Measurements from ENCODE around the gene ERBB4. TPM values are rescaled to one million over a fixed set of nuclear protein-coding genes. Genes with fewer than 3 reads are reported as not detected.

Gene ERBB4
- total RNA-seq, 3 donors from 2014 or later = 1.6 to 53.1 (median 18.4) TPM

- no peaks in the 10 kb centered on the region for H3K4me1 ChIP-seq
- H3K27ac ChIP-seq = no peak overlapping the region
- H3K4me3 ChIP-seq = no peak overlapping the region
- no peaks in the 10 kb centered on the region for H3K9me3 ChIP-seq
- no peak for TF ChIP-seq POLR2A (IDR thresholded peaks at IDR 0.05)
- no peak for TF ChIP-seq CTCF (IDR thresholded peaks at IDR 0.05)
- no peak for TF ChIP-seq POLR2AphosphoS5 (IDR thresholded peaks at IDR 0.05)
- H3K36me3 ChIP-seq = no peaks in the 10 kb centered on the region
- intact Hi-C loops (cut with DNase I; ENCODE audit: low total_unique reads) = no loop called here
- H3K27me3 ChIP-seq = no peaks in the 10 kb centered on the region
- DNase-seq (ENCODE audit: low spot score in 2 of 2) = no peak
Measured at GRCh38 chr2:211664321-211664720, 874.3 kb downstream of the ERBB4 start.

- no peak for TF ChIP-seq POLR2AphosphoS5 (IDR thresholded peaks at IDR 0.05)
- no peak for TF ChIP-seq CTCF (IDR thresholded peaks at IDR 0.05)
- TF ChIP-seq POLR2A (IDR thresholded peaks at IDR 0.05) = no peak
- intact Hi-C loops (cut with DNase I; ENCODE audit: low total_unique reads) = no loop called here
- no peaks in the 10 kb centered on the region for H3K4me1 ChIP-seq
- DNase-seq (ENCODE audit: low spot score in 2 of 2) = no peak
- no peaks in the 10 kb centered on the region for H3K27me3 ChIP-seq
- no peaks in the 10 kb centered on the region for H3K36me3 ChIP-seq
- H3K9me3 ChIP-seq = no peaks in the 10 kb centered on the region
- H3K4me3 ChIP-seq = no peak overlapping the region
- no peak overlapping the region for H3K27ac ChIP-seq
Measured at GRCh38 chr2:211654211-211654780, 884.3 kb downstream of the ERBB4 start.

- Histone ChIP-seq H3K36me3 (no peaks in the 10 kb centered on the region), H3K4me3 (no peak overlapping the region), H3K9me3 (no peaks in the 10 kb centered on the region), H3K27me3 (no peaks in the 10 kb centered on the region), H3K4me1 (no peaks in the 10 kb centered on the region), H3K27ac (no peak overlapping the region)
- intact Hi-C loops (cut with DNase I; ENCODE audit: low total_unique reads) = no loop called here
- no peak for DNase-seq (ENCODE audit: low spot score in 2 of 2)
- TF ChIP-seq CTCF (IDR thresholded peaks at IDR 0.05) (no peak), POLR2AphosphoS5 (IDR thresholded peaks at IDR 0.05) (no peak), POLR2A (IDR thresholded peaks at IDR 0.05) (no peak)
Measured at GRCh38 chr2:211652327-211652726, 886.3 kb downstream of the ERBB4 start.

GRCh38 chr2:211649331-211649730 lies 889.3 kb downstream of the ERBB4 start:
- no peak overlapping the region for H3K4me3 ChIP-seq
- H3K27me3 ChIP-seq = no peaks in the 10 kb centered on the region
- no peaks in the 10 kb centered on the region for H3K4me1 ChIP-seq
- H3K9me3 ChIP-seq = no peaks in the 10 kb centered on the region
- intact Hi-C loops (cut with DNase I; ENCODE audit: low total_unique reads) = no loop called here
- TF ChIP-seq POLR2AphosphoS5 (IDR thresholded peaks at IDR 0.05) = no peak
- no peak for TF ChIP-seq CTCF (IDR thresholded peaks at IDR 0.05)
- TF ChIP-seq POLR2A (IDR thresholded peaks at IDR 0.05) = no peak
- H3K27ac ChIP-seq = no peak overlapping the region
- no peak for DNase-seq (ENCODE audit: low spot score in 2 of 2)
- no peaks in the 10 kb centered on the region for H3K36me3 ChIP-seq

GRCh38 chr2:211631503-211631902 lies 907.1 kb downstream of the ERBB4 start:
- Histone ChIP-seq H3K4me1 (no peaks in the 10 kb centered on the region), H3K4me3 (no peak overlapping the region), H3K9me3 (no peaks in the 10 kb centered on the region), H3K27me3 (no peaks in the 10 kb centered on the region), H3K27ac (no peak overlapping the region), H3K36me3 (no peaks in the 10 kb centered on the region)
- TF ChIP-seq CTCF (IDR thresholded peaks at IDR 0.05) = no peak
- no peak for TF ChIP-seq POLR2A (IDR thresholded peaks at IDR 0.05)
- no peak for TF ChIP-seq POLR2AphosphoS5 (IDR thresholded peaks at IDR 0.05)
- intact Hi-C loops (cut with DNase I; ENCODE audit: low total_unique reads) = no loop called here
- no peak for DNase-seq (ENCODE audit: low spot score in 2 of 2)

All from breast epithelium (tissue), 4 donors.